K562 (cell line): Measurements from ENCODE around the gene SAMD3. TPM values are rescaled to one million over a fixed set of nuclear protein-coding genes. Genes with fewer than 3 reads are reported as not detected.
A peak's percentile ranks its signal among the peaks of the same experiment; 100 is the strongest.

Experiments
- ATAC-seq: fragments of 200-7000 bp; cut with Tn5 transposase; 3 replicates; pipeline ENCODE4 v1.9.1; 2020; ENCODE audit warnings: moderate library complexity
- BruUV-seq: library from RNA; stranded (reverse); fragments of 400-500 nt; replicated peaks from 2 replicates; lab custom pipeline; 2021; lab: Mats Ljungman, UMichigan
- CTCF ChIA-PET: fragments of 300-600 bp; formaldehyde crosslinking; extraction: SDS; loops from one replicate; lab custom pipeline; 2021; ENCODE audit warnings: low intra/inter-chr PET ratio; lab: Yijun Ruan, JAX
- POLR2A ChIA-PET: fragments of 300-600, 350-650 bp; sonication (Branson Sonifier 250); formaldehyde crosslinking; extraction: SDS; loops from one replicate; lab custom pipeline; 2021; ENCODE audit warnings: antibody characterized with exemption, inconsistent platforms; lab: Yijun Ruan, JAX
- DNase-seq, 4 experiments: peaks; one replicate each; pipeline versions ENCODE4 v3.0.0 to v3.0.0-alpha.2; 2011 to 2018; ENCODE audit warnings: low spot score in 3 of 4, mixed read lengths in 3 of 4; ENCODE audit errors: extremely low read depth in 1 of 4
- FAIRE-seq: peaks from 2 replicates; lab custom pipeline; 2011; peaks lifted over from hg19 to GRCh38; lab: Jason Lieb, UNC
- H2AFZ ChIP-seq: 2 replicates; pipeline ENCODE4 v1.6.0; 2011; ENCODE audit warnings: low read depth, low read length, control low read depth, inconsistent platforms
- H3K27ac ChIP-seq: fragments of 200-600 bp; 3 replicates; pipeline ENCODE4 v1.8.0; 2011; ENCODE audit warnings: low read depth, mild to moderate bottlenecking, control low read depth, inconsistent platforms, low read length, moderate library complexity, mixed read lengths; ENCODE audit errors: extremely low read depth
- H3K27me3 ChIP-seq, 2 experiments: fragments of 300-600 bp in 1 of 2; 2 replicates in 1 of 2; 3 replicates in 1 of 2; pipeline versions ENCODE4 v1.6.0 to v1.8.0; 2011; ENCODE audit warnings: inconsistent platforms in 2 of 2, low read length in 2 of 2, mild to moderate bottlenecking in 1 of 2, mixed read lengths in 1 of 2, moderate library complexity in 1 of 2; ENCODE audit not compliant: control insufficient read depth in 2 of 2, insufficient read depth in 2 of 2
- H3K36me3 ChIP-seq: fragments of 300-600 bp; 3 replicates; pipeline ENCODE4 v1.8.0; 2011; ENCODE audit warnings: mild to moderate bottlenecking, low read length, inconsistent platforms; ENCODE audit not compliant: control insufficient read depth, insufficient read depth
- H3K4me1 ChIP-seq, 2 experiments: fragments of 200-600 bp in 1 of 2; replicated peaks in 1 of 2; 2 replicates in 1 of 2; 3 replicates in 1 of 2; pipeline versions ENCODE4 v1.5.1 to v1.8.0; 2011; ENCODE audit warnings: inconsistent platforms in 2 of 2, low read length in 2 of 2, mild to moderate bottlenecking in 1 of 2, mixed read lengths in 1 of 2, moderate library complexity in 1 of 2; ENCODE audit not compliant: control insufficient read depth in 2 of 2, insufficient read depth in 2 of 2
- H3K4me2 ChIP-seq: 2 replicates; pipeline ENCODE4 v1.6.1; 2011; ENCODE audit warnings: low read length, control low read depth, inconsistent platforms, mixed read lengths; ENCODE audit not compliant: insufficient read depth
- H3K4me3 ChIP-seq: fragments of 200-600 bp; sonication (generic), shearing (Covaris generic); 2 replicates; pipeline ENCODE4 v1.5.1; 2016; ENCODE audit warnings: control low read depth, inconsistent platforms
- H3K79me2 ChIP-seq: fragments of 200-600 bp; 3 replicates; pipeline ENCODE4 v1.8.0; 2011; ENCODE audit warnings: low read length, inconsistent platforms; ENCODE audit not compliant: control insufficient read depth, insufficient read depth
- H3K9ac ChIP-seq, 2 experiments: 2 replicates each; pipeline versions ENCODE4 v1.6.0 to v1.6.1; 2011; ENCODE audit warnings: low read depth in 2 of 2, low read length in 2 of 2, control low read depth in 1 of 2, inconsistent platforms in 1 of 2, mild to moderate bottlenecking in 1 of 2, mixed read lengths in 1 of 2; ENCODE audit not compliant: insufficient read depth in 1 of 2
- H3K9me1 ChIP-seq: one replicate; pipeline ENCODE4 v1.6.0; 2011; ENCODE audit warnings: inconsistent platforms, mild to moderate bottlenecking, low read length, moderate library complexity; ENCODE audit not compliant: control insufficient read depth, insufficient read depth
- H3K9me3 ChIP-seq: replicated peaks from 2 replicates; pipeline ENCODE4 v1.5.1; 2011; ENCODE audit warnings: low read depth, low read length, inconsistent platforms; ENCODE audit not compliant: control insufficient read depth, insufficient read depth
- H4K20me1 ChIP-seq: replicated peaks from 2 replicates; pipeline ENCODE4 v1.6.1; 2011; ENCODE audit warnings: low read length, inconsistent platforms, mixed read lengths; ENCODE audit not compliant: control insufficient read depth, insufficient read depth
- ARID1B ChIP-seq: fragments of 450-650 bp; IDR thresholded peaks from 2 replicates; pipeline ENCODE4 v1.6.1; 2016; ENCODE audit warnings: antibody characterized with exemption, mild to moderate bottlenecking, inconsistent platforms
- CBFA2T3 ChIP-seq: fragments of 450-650 bp; IDR thresholded peaks from 2 replicates; pipeline ENCODE4 v1.6.1; 2017
- DPF2 ChIP-seq: fragments of 450-650 bp; IDR thresholded peaks from 2 replicates; pipeline ENCODE4 v1.6.1; 2016
- EP300 ChIP-seq: IDR thresholded peaks from 2 replicates; pipeline ENCODE4 v1.6.1; 2012; ENCODE audit warnings: low read length, improper control_type of control experiment
- FOSL1 ChIP-seq: fragments of 200-800 bp; sonication (Bioruptor generic); conservative IDR thresholded peaks from 2 replicates; pipeline ENCODE4 v1.6.1; 2016; ENCODE audit warnings: missing genetic modification characterization, missing compliant biosample characterization
- FOXK2 ChIP-seq, 2 experiments: fragments of 450-650 bp; IDR thresholded peaks in 1 of 2; conservative IDR thresholded peaks in 1 of 2; 2 replicates each; pipeline ENCODE4 v1.6.1; 2016; ENCODE audit warnings: low read depth in 2 of 2, mild to moderate bottlenecking in 1 of 2
- FOXO4 ChIP-seq: fragments of 450-650 bp; formaldehyde crosslinking; IDR thresholded peaks from 2 replicates; pipeline ENCODE4 v1.4.0; 2020; ENCODE audit warnings: mild to moderate bottlenecking, moderate library complexity
- JUND ChIP-seq, 2 experiments: IDR thresholded peaks; 2 replicates in 1 of 2; 3 replicates in 1 of 2; pipeline ENCODE4 v1.6.1; 2011; ENCODE audit warnings: borderline replicate concordance in 2 of 2, low read depth in 2 of 2, low read length in 2 of 2, improper control_type of control experiment in 1 of 2, missing biosample characterization in 1 of 2, missing genetic modification characterization in 1 of 2, missing genetic modification reagents in 1 of 2
- MCM3 ChIP-seq: fragments of 450-650 bp; IDR thresholded peaks from 2 replicates; pipeline ENCODE4 v1.6.1; 2016
- NCOR1 ChIP-seq: fragments of 450-650 bp; IDR thresholded peaks from 2 replicates; pipeline ENCODE4 v1.6.1; 2016; ENCODE audit warnings: mild to moderate bottlenecking, moderate library complexity
- NFE2 ChIP-seq: IDR thresholded peaks from 2 replicates; pipeline ENCODE4 v1.6.1; 2014; ENCODE audit warnings: antibody characterized with exemption, low read depth
- SMARCA4 ChIP-seq: fragments of 450-650 bp; IDR thresholded peaks from 2 replicates; pipeline ENCODE4 v1.6.1; 2016
- SMARCE1 ChIP-seq: fragments of 450-650 bp; IDR thresholded peaks from 2 replicates; pipeline ENCODE4 v1.7.1; 2016; ENCODE audit warnings: mild to moderate bottlenecking
- SOX6 ChIP-seq: fragments of 450-650 bp; IDR thresholded peaks from 2 replicates; pipeline ENCODE4 v1.6.1; 2014; ENCODE audit warnings: mild to moderate bottlenecking
- STAT5A ChIP-seq: IDR thresholded peaks from 2 replicates; pipeline ENCODE4 v1.6.1; 2012; ENCODE audit warnings: low read length, inconsistent platforms, borderline replicate concordance
- TCF3 ChIP-seq: sonication (generic); formaldehyde crosslinking; IDR thresholded peaks from 2 replicates; pipeline ENCODE4 v1.4.0; 2020; ENCODE audit warnings: mild to moderate bottlenecking, missing genetic modification reagents
- TEAD4 ChIP-seq, 2 experiments: sonication (generic) in 1 of 2; formaldehyde crosslinking in 1 of 2; IDR thresholded peaks; 2 replicates each; pipeline versions ENCODE4 v1.6.1 to v1.8.0; 2012 to 2022; ENCODE audit warnings: borderline replicate concordance in 1 of 2, inconsistent platforms in 1 of 2, low read length in 1 of 2, mild to moderate bottlenecking in 1 of 2, missing genetic modification reagents in 1 of 2
- VEZF1 ChIP-seq: fragments of 200-800 bp; sonication (Bioruptor generic); IDR thresholded peaks from 2 replicates; pipeline ENCODE4 v1.6.1; 2017; ENCODE audit warnings: missing genetic modification characterization, missing compliant biosample characterization
- ZFPM2 ChIP-seq: fragments of 250-450 bp; sonication (Bioruptor Pico); IDR thresholded peaks from 2 replicates; pipeline ENCODE4 v1.5.1; 2022; ENCODE audit warnings: mild to moderate bottlenecking
- ZNF121 ChIP-seq: sonication (generic); formaldehyde crosslinking; conservative IDR thresholded peaks from 2 replicates; pipeline ENCODE4 v1.8.0; 2022; ENCODE audit warnings: missing genetic modification reagents
- ZNF232 ChIP-seq: sonication (generic); formaldehyde crosslinking; IDR thresholded peaks from 2 replicates; pipeline ENCODE4 v1.8.0; 2022; ENCODE audit warnings: mild to moderate bottlenecking, missing genetic modification reagents
- ZNF24 ChIP-seq: fragments of 450-650 bp; IDR thresholded peaks from 2 replicates; pipeline ENCODE4 v1.6.1; 2016
- WGBS: fragments of 100-300 bp; shearing (Covaris generic); methylation state at CpG from one replicate; pipeline ENCODE4 v1.1.6; 2016; ENCODE audit warnings: low coverage, mixed read lengths; ENCODE audit not compliant: insufficient coverage; ENCODE audit errors: missing lambda C conversion rate; 5-methylcytosine and 5-hydroxymethylcytosine counted together
- in situ Hi-C: fragments of 300-500 bp; cut with MboI; formaldehyde crosslinking; loops from 4 replicates; pipeline ENCODE4 v1.15.0; 2018; ENCODE audit warnings: inconsistent platforms, mixed read lengths
- intact Hi-C: fragments of 100-400 bp; cut with micrococcal nuclease; formaldehyde crosslinking; loops from 2 replicates; pipeline ENCODE4 v1.14.2; 2022
- polyA plus RNA-seq, 8 experiments: library from polyadenylated mRNA; depleted of rRNA in 4 of 8; stranded (reverse) in 5 of 8; unstranded in 3 of 8; fragments of >200 nt; fragmentation: Nextera tagmentation in 2 of 8; fragmentation: Illumina TruSeq in 1 of 8; extraction: Ambion mirVana in 2 of 8; extraction: Trizol in 1 of 8; gene quantifications; 2 replicates each; pipeline versions ENCODE4 v1.2.1 to v1.2.3, GENCODE V29; 2011 to 2014; ENCODE audit warnings: inconsistent platforms in 1 of 8, missing spikeins in 1 of 8
- total RNA-seq, 7 experiments: library from RNA; depleted of rRNA in 6 of 7; stranded (reverse); fragments of >200 nt in 6 of 7; fragmentation: Illumina TruSeq in 2 of 7; extraction: Trizol in 2 of 7; gene quantifications; 2 replicates each; pipeline versions ENCODE4 v1.2.1 to v1.2.3, GENCODE V29; 2011 to 2021; ENCODE audit warnings: low replicate concordance in 1 of 7

Gene SAMD3
- total and polyA plus RNA-seq, 9 of the 15 experiments (the other 6 are each of a cell fraction or from before 2014, with no cell fraction given): 0.03 to 0.21 (median 0.18) TPM; not detected in 5

- no peak for TF ChIP-seq FOXO4
- TF ChIP-seq TEAD4 (IDR thresholded peaks at IDR 0.05; ENCODE audit: low read length): no peak
- TF ChIP-seq TEAD4 (CRISPR knock-in tag; IDR thresholded peaks at IDR 0.05; ENCODE audit: borderline replicate concordance): no peak
These were observed 19.4 kb downstream of the SAMD3 start (continued) for GRCh38 chr6:130203370-130203769.

GRCh38 chr6:130202782-130203181, 20.0 kb downstream of the SAMD3 start:
- no peak overlapping the region for H3K4me3 ChIP-seq
- intact Hi-C loops: no loop called here
- H3K9me3 ChIP-seq: no peaks in the 10 kb centered on the region
- H3K27me3 ChIP-seq: no peaks in the 10 kb centered on the region
- WGBS: 12% methylated on average over 6 of the region's 6 CpGs
- H3K4me2 ChIP-seq: no peak overlapping the region
- ATAC-seq (peak; percentile 22), DNase-seq (peak; percentile 15 to 53 (median 28)), FAIRE-seq (peak; percentile 46)
- H3K79me2 ChIP-seq: no peaks in the 10 kb centered on the region
- H3K9ac ChIP-seq: no peak overlapping the region
- ChIA-PET CTCF (no interaction called here), POLR2A (interaction anchor here (2.0 to 2.4 kb wide), 2 partner anchors 10 to 15 kb away, joined by 6 to 7 read pairs; no protein-coding TSS in a partner anchor)
- no peak overlapping the region; the same call in 2 of the 3 replicates for H3K27ac ChIP-seq
- no peaks in the 10 kb centered on the region for H4K20me1 ChIP-seq
- no TSS peak for BruUV-seq
- no peaks in the 10 kb centered on the region for H3K9me1 ChIP-seq
- in situ Hi-C loops: no loop called here
- peak overlapping the region; percentile 67 for H2AFZ ChIP-seq
- H3K36me3 ChIP-seq: no peaks in the 10 kb centered on the region
- peaks cover 11 to 54% of the 10 kb centered on the region in 2 experiments; a peak in 4 of 5 replicates for H3K4me1 ChIP-seq
- TF ChIP-seq VEZF1 (CRISPR knock-in tag) (peak; percentile 59), MCM3 (no peak), DPF2 (peak; percentile 73), STAT5A (0 out of 2 replicates have a peak, but pooled peaks have one; percentile 18), CBFA2T3 (peak; percentile 76), ZNF24 (no peak), ZFPM2 (no peak), TCF3 (CRISPR knock-in tag) (peak; percentile 74), ZNF232 (CRISPR knock-in tag) (no peak), NFE2 (peak; percentile 49; the same call in 1 of the 2 replicates), SOX6 (peak; percentile 46; the same call in 1 of the 2 replicates), JUND (IDR thresholded peaks at IDR 0.05; ENCODE audit: borderline replicate concordance, low read depth, low read length) (peak; percentile 22; the same call in 1 of the 2 replicates), JUND (tag; IDR thresholded peaks at IDR 0.05; ENCODE audit: borderline replicate concordance, low read depth, low read length) (no peak; the same call in 2 of the 3 replicates), SMARCE1 (peak; percentile 72; the same call in 1 of the 2 replicates), ARID1B (peak; percentile 75), NCOR1 (peak; percentile 30; the same call in 1 of the 2 replicates), ZNF121 (CRISPR knock-in tag) (no peak), FOXK2 (conservative IDR thresholded peaks at IDR 0.05 in 1 of 2, IDR thresholded peaks at IDR 0.05 in 1 of 2; ENCODE audit: low read depth in 2 of 2) (0 out of 4 replicates have a peak, but pooled peaks of 1 of the 2 experiments have one; percentile 34), SMARCA4 (peak; percentile 66), FOSL1 (tag) (0 out of 2 replicates have a peak, but pooled peaks have one; percentile 15), EP300 (peak; percentile 61)
